BE2C (cell line): ENCODE data around the gene IDUA.
"Not testable (repeated sequence)": the region's sequence is repeated elsewhere in the genome, so short reads cannot be mapped to it uniquely, and the experiment has no call there.

Experiments
- DNase-seq: peaks from one replicate; pipeline ENCODE4 v3.0.0-alpha.2; 2020
- H3K27me3 ChIP-seq: fragments of 250-450 bp; sonication (Bioruptor Pico); 2 replicates; pipeline ENCODE4 v1.5.1; 2020; ENCODE audit warnings: mild to moderate bottlenecking
- H3K36me3 ChIP-seq: fragments of 250-450 bp; sonication (Bioruptor Pico); 2 replicates; pipeline ENCODE4 v1.5.1; 2020; ENCODE audit warnings: mild to moderate bottlenecking
- H3K4me1 ChIP-seq: fragments of 250-450 bp; sonication (Bioruptor Pico); 2 replicates; pipeline ENCODE4 v1.5.1; 2020
- H3K4me3 ChIP-seq: 2 replicates; pipeline ENCODE4 v1.5.1; 2011; ENCODE audit warnings: low read depth, low read length
- H3K9me3 ChIP-seq: fragments of 250-450 bp; sonication (Bioruptor Pico); 2 replicates; pipeline ENCODE4 v1.5.1; 2020
- CTCF ChIP-seq: IDR thresholded peaks from 2 replicates; pipeline ENCODE4 v1.5.1; 2012; ENCODE audit warnings: mild to moderate bottlenecking, low read depth, low read length

The IDUA gene

GRCh38 chr4:996030-996996 is 9.5 kb downstream of the IDUA start:
- no peak for DNase-seq
- Histone ChIP-seq H3K9me3 (no peaks in the 10 kb centered on the region), H3K4me1 (no peaks in the 10 kb centered on the region), H3K27me3 (peaks cover 51% of the 10 kb centered on the region), H3K36me3 (no peaks in the 10 kb centered on the region), H3K4me3 (no peak overlapping the region)
- TF ChIP-seq CTCF, result no peak

GRCh38 chr4:996997-997374 is 10.1 kb downstream of the IDUA start:
- H3K9me3 ChIP-seq, result no peaks in the 10 kb centered on the region
- DNase-seq, result no peak
- H3K4me3 ChIP-seq, result no peak overlapping the region
- no peaks in the 10 kb centered on the region for H3K4me1 ChIP-seq
- no peak for TF ChIP-seq CTCF
- peaks cover 58% of the 10 kb centered on the region for H3K27me3 ChIP-seq
- H3K36me3 ChIP-seq, result no peaks in the 10 kb centered on the region

- Histone ChIP-seq H3K36me3 (no peaks in the 10 kb centered on the region), H3K4me1 (no peaks in the 10 kb centered on the region), H3K4me3 (no peak overlapping the region), H3K9me3 (no peaks in the 10 kb centered on the region), H3K27me3 (peaks cover 63% of the 10 kb centered on the region)
- no peak for TF ChIP-seq CTCF
- peak; percentile 19 for DNase-seq
These were observed 10.7 kb downstream of the IDUA start for GRCh38 chr4:997375-998071.

- no peak for TF ChIP-seq CTCF
- DNase-seq, result no peak
- Histone ChIP-seq H3K4me1 (no peaks in the 10 kb centered on the region), H3K36me3 (no peaks in the 10 kb centered on the region), H3K4me3 (no peak overlapping the region), H3K27me3 (peaks cover 68% of the 10 kb centered on the region), H3K9me3 (no peaks in the 10 kb centered on the region)
These were observed 11.3 kb downstream of the IDUA start for GRCh38 chr4:998096-998691.

- H3K9me3 ChIP-seq, H3K4me3 ChIP-seq, H3K4me1 ChIP-seq, H3K36me3 ChIP-seq: not testable (repeated sequence)
- H3K27me3 ChIP-seq, result peaks cover 80% of the 10 kb centered on the region
- DNase-seq, result peak; percentile 19
These were observed 12.5 kb downstream of the IDUA start for GRCh38 chr4:999240-999863.

- Histone ChIP-seq H3K4me1 (no peaks in the 10 kb centered on the region), H3K4me3 (no peak overlapping the region), H3K36me3 (no peaks in the 10 kb centered on the region), H3K9me3 (no peaks in the 10 kb centered on the region), H3K27me3 (peaks cover 86% of the 10 kb centered on the region)
- no peak for DNase-seq
- TF ChIP-seq CTCF, result no peak
These were observed 13.1 kb downstream of the IDUA start for GRCh38 chr4:999882-1000425.
